ENCODE data around the gene KISS1R.
A peak's percentile ranks its signal among the peaks of the same experiment; 100 is the strongest.

KISS1R gene

GRCh38 chr19:929203-929890 is 12.2 kb downstream of the KISS1R start:
- Histone ChIP-seq H3K36me3 (ENCODE audit: control insufficient read depth in 4 of 4, insufficient read depth in 4 of 4, low read length in 3 of 4) (peaks cover 0 to 29% (median 7%) of the 10 kb centered on the region in 4 experiments), H3K27me3 (replicated peaks in 2 of 5; ENCODE audit: control insufficient read depth in 4 of 5, insufficient read depth in 5 of 5, low read length in 4 of 5) (no peaks in the 10 kb centered on the region), H3K9me3 (ENCODE audit: control extremely low read depth in 1 of 5, control insufficient read depth in 4 of 5, insufficient read depth in 2 of 5, low read depth in 1 of 5, low read length in 4 of 5) (no peaks in the 10 kb centered on the region), H3K4me1 (ENCODE audit: control extremely low read depth in 1 of 4, control insufficient read depth in 4 of 4, insufficient read depth in 4 of 4, low read length in 3 of 4) (peaks cover 0 to 48% (median 44%) of the 10 kb centered on the region in 4 experiments), H3K27ac (ENCODE audit: insufficient read depth in 1 of 2, low read depth in 1 of 2, low read length in 2 of 2, poor library complexity in 1 of 2, severe bottlenecking in 2 of 2) (no peak overlapping the region), H3K4me3 (ENCODE audit: control insufficient read depth in 1 of 7, extremely low read depth in 1 of 7, insufficient read depth in 4 of 7, low read depth in 2 of 7, low read length in 6 of 7) (no peak overlapping the region)
- ChIA-PET POLR2A (no interaction called here), CTCF (interaction anchor here (0.8 to 1.7 kb wide), 2 partner anchors 9 to 10 kb away, joined by 3 to 4 read pairs; no protein-coding TSS in a partner anchor)
- 98% methylated on average over 29 of the region's 51 CpGs for WGBS (ENCODE audit: insufficient coverage)
- DNase-seq: no peak

GRCh38 chr19:929891-930258 is 12.7 kb downstream of the KISS1R start:
- WGBS (ENCODE audit: insufficient coverage): 97% methylated on average over 6 of the region's 6 CpGs
- H3K27ac ChIP-seq (ENCODE audit: insufficient read depth in 1 of 2, low read depth in 1 of 2, low read length in 2 of 2, poor library complexity in 1 of 2, severe bottlenecking in 2 of 2): no peak overlapping the region
- no peaks in the 10 kb centered on the region for H3K27me3 ChIP-seq (replicated peaks in 2 of 5; ENCODE audit: control insufficient read depth in 4 of 5, insufficient read depth in 5 of 5, low read length in 4 of 5)
- DNase-seq: no peak
- H3K4me1 ChIP-seq (ENCODE audit: control extremely low read depth in 1 of 4, control insufficient read depth in 4 of 4, insufficient read depth in 4 of 4, low read length in 3 of 4): peaks cover 0 to 48% (median 45%) of the 10 kb centered on the region in 4 experiments
- H3K36me3 ChIP-seq (ENCODE audit: control insufficient read depth in 4 of 4, insufficient read depth in 4 of 4, low read length in 3 of 4): peaks cover 0 to 29% (median 7%) of the 10 kb centered on the region in 4 experiments
- no peak overlapping the region for H3K4me3 ChIP-seq (ENCODE audit: control insufficient read depth in 1 of 7, extremely low read depth in 1 of 7, insufficient read depth in 4 of 7, low read depth in 2 of 7, low read length in 6 of 7)
- ChIA-PET POLR2A (no interaction called here), CTCF (interaction anchor here (1.1 to 1.7 kb wide), 2 partner anchors 10 to 67 kb away, joined by 3 read pairs; no protein-coding TSS in a partner anchor)
- H3K9me3 ChIP-seq (ENCODE audit: control extremely low read depth in 1 of 5, control insufficient read depth in 4 of 5, insufficient read depth in 2 of 5, low read depth in 1 of 5, low read length in 4 of 5): no peaks in the 10 kb centered on the region

GRCh38 chr19:931860-932647 is 14.9 kb downstream of the KISS1R start:
- CTCF ChIA-PET: interaction anchor here (0.9 to 1.7 kb wide), 3 partner anchors 9 to 24 kb away, joined by 4 to 5 read pairs (median 4); no protein-coding TSS in a partner anchor
- H3K4me1 ChIP-seq (ENCODE audit: control extremely low read depth in 1 of 4, control insufficient read depth in 4 of 4, insufficient read depth in 4 of 4, low read length in 3 of 4): peaks cover 0 to 55% (median 49%) of the 10 kb centered on the region in 4 experiments
- 74% methylated on average over 30 of the region's 32 CpGs for WGBS (ENCODE audit: insufficient coverage)
- POLR2A ChIA-PET: interaction anchor here (0.6 to 1.5 kb wide), 2 partner anchors 16 to 337 kb away, joined by 5 read pairs; partner anchors contain the start of gene CIRBP
- DNase-seq: no peak
- H3K9me3 ChIP-seq (ENCODE audit: control extremely low read depth in 1 of 5, control insufficient read depth in 4 of 5, insufficient read depth in 2 of 5, low read depth in 1 of 5, low read length in 4 of 5): no peaks in the 10 kb centered on the region
- no peak overlapping the region for H3K27ac ChIP-seq (ENCODE audit: insufficient read depth in 1 of 2, low read depth in 1 of 2, low read length in 2 of 2, poor library complexity in 1 of 2, severe bottlenecking in 2 of 2)
- peak overlapping the region in 4 of 7 experiments; percentile 28 to 57 (median 35) for H3K4me3 ChIP-seq (ENCODE audit: control insufficient read depth in 1 of 7, extremely low read depth in 1 of 7, insufficient read depth in 4 of 7, low read depth in 2 of 7, low read length in 6 of 7)
- H3K27me3 ChIP-seq (replicated peaks in 2 of 5; ENCODE audit: control insufficient read depth in 4 of 5, insufficient read depth in 5 of 5, low read length in 4 of 5): no peaks in the 10 kb centered on the region
- peaks cover 0 to 34% (median 7%) of the 10 kb centered on the region in 4 experiments for H3K36me3 ChIP-seq (ENCODE audit: control insufficient read depth in 4 of 4, insufficient read depth in 4 of 4, low read length in 3 of 4)

GRCh38 chr19:932648-933552 is 15.8 kb downstream of the KISS1R start:
- ChIA-PET CTCF (interaction anchor here (0.7 to 1.7 kb wide), 6 partner anchors 10 to 23 kb away, joined by 3 to 6 read pairs (median 4); no protein-coding TSS in a partner anchor), POLR2A (interaction anchor here (0.6 to 1.5 kb wide), 2 partner anchors 15 to 336 kb away, joined by 5 read pairs; partner anchors contain the start of gene CIRBP)
- DNase-seq: peak; percentile 59 to 86 (median 86)
- Histone ChIP-seq H3K9me3 (ENCODE audit: control extremely low read depth in 1 of 5, control insufficient read depth in 4 of 5, insufficient read depth in 2 of 5, low read depth in 1 of 5, low read length in 4 of 5) (no peaks in the 10 kb centered on the region), H3K27ac (ENCODE audit: insufficient read depth in 1 of 2, low read depth in 1 of 2, low read length in 2 of 2, poor library complexity in 1 of 2, severe bottlenecking in 2 of 2) (no peak overlapping the region), H3K4me1 (ENCODE audit: control extremely low read depth in 1 of 4, control insufficient read depth in 4 of 4, insufficient read depth in 4 of 4, low read length in 3 of 4) (peaks cover 0 to 55% (median 43%) of the 10 kb centered on the region in 4 experiments), H3K27me3 (replicated peaks in 2 of 5; ENCODE audit: control insufficient read depth in 4 of 5, insufficient read depth in 5 of 5, low read length in 4 of 5) (no peaks in the 10 kb centered on the region), H3K4me3 (ENCODE audit: control insufficient read depth in 1 of 7, extremely low read depth in 1 of 7, insufficient read depth in 4 of 7, low read depth in 2 of 7, low read length in 6 of 7) (peak overlapping the region in 4 of 7 experiments; percentile 28 to 57 (median 35)), H3K36me3 (ENCODE audit: control insufficient read depth in 4 of 4, insufficient read depth in 4 of 4, low read length in 3 of 4) (peaks cover 0 to 38% (median 9%) of the 10 kb centered on the region in 4 experiments)
- WGBS (ENCODE audit: insufficient coverage): 20% methylated on average over 42 of the region's 54 CpGs

- Histone ChIP-seq H3K27ac (ENCODE audit: insufficient read depth in 1 of 2, low read depth in 1 of 2, low read length in 2 of 2, poor library complexity in 1 of 2, severe bottlenecking in 2 of 2) (no peak overlapping the region), H3K4me1 (ENCODE audit: control extremely low read depth in 1 of 4, control insufficient read depth in 4 of 4, insufficient read depth in 4 of 4, low read length in 3 of 4) (peaks cover 0 to 51% (median 41%) of the 10 kb centered on the region in 4 experiments)
- 86% methylated on average over 11 of the region's 14 CpGs for WGBS (ENCODE audit: insufficient coverage)
Measured at GRCh38 chr19:933553-933882, 16.4 kb downstream of the KISS1R start.

GRCh38 chr19:934197-934840 is 17.2 kb downstream of the KISS1R start:
- WGBS (ENCODE audit: insufficient coverage): 82% methylated on average over 23 of the region's 29 CpGs
- POLR2A ChIA-PET: interaction anchor here (0.9 to 1.0 kb wide), 2 partner anchors 11 to 13 kb away, joined by 3 to 5 read pairs; no protein-coding TSS in a partner anchor
- H3K4me1 ChIP-seq (ENCODE audit: control extremely low read depth in 1 of 4, control insufficient read depth in 4 of 4, insufficient read depth in 4 of 4, low read length in 3 of 4): peaks cover 0 to 48% (median 44%) of the 10 kb centered on the region in 4 experiments
- CTCF ChIA-PET: interaction anchor here (0.9 to 7.8 kb wide), 5 partner anchors 11 to 71 kb away, joined by 3 to 35 read pairs (median 10); partner anchors contain the start of gene WDR18
- H3K4me3 ChIP-seq (ENCODE audit: control insufficient read depth in 1 of 7, extremely low read depth in 1 of 7, insufficient read depth in 4 of 7, low read depth in 2 of 7, low read length in 6 of 7): peak overlapping the region in 4 of 7 experiments; percentile 28 to 51 (median 40)
- H3K27ac ChIP-seq (ENCODE audit: insufficient read depth in 1 of 2, low read depth in 1 of 2, low read length in 2 of 2, poor library complexity in 1 of 2, severe bottlenecking in 2 of 2): peak overlapping the region in 1 of 2 experiments; percentile 34
- H3K27me3 ChIP-seq (replicated peaks in 2 of 5; ENCODE audit: control insufficient read depth in 4 of 5, insufficient read depth in 5 of 5, low read length in 4 of 5): no peaks in the 10 kb centered on the region
- DNase-seq: no peak
- no peaks in the 10 kb centered on the region for H3K9me3 ChIP-seq (ENCODE audit: control extremely low read depth in 1 of 5, control insufficient read depth in 4 of 5, insufficient read depth in 2 of 5, low read depth in 1 of 5, low read length in 4 of 5)
- H3K36me3 ChIP-seq (ENCODE audit: control insufficient read depth in 4 of 4, insufficient read depth in 4 of 4, low read length in 3 of 4): peaks cover 0 to 39% (median 11%) of the 10 kb centered on the region in 4 experiments

More at GRCh38 chr19:933553-933882, 16.4 kb downstream of the KISS1R start:
- Histone ChIP-seq H3K4me3 (ENCODE audit: control insufficient read depth in 1 of 7, extremely low read depth in 1 of 7, insufficient read depth in 4 of 7, low read depth in 2 of 7, low read length in 6 of 7) (peak overlapping the region in 3 of 7 experiments; percentile 34 to 57 (median 36)), H3K27me3 (replicated peaks in 2 of 5; ENCODE audit: control insufficient read depth in 4 of 5, insufficient read depth in 5 of 5, low read length in 4 of 5) (no peaks in the 10 kb centered on the region), H3K36me3 (ENCODE audit: control insufficient read depth in 4 of 4, insufficient read depth in 4 of 4, low read length in 3 of 4) (peaks cover 0 to 41% (median 11%) of the 10 kb centered on the region in 4 experiments), H3K9me3 (ENCODE audit: control extremely low read depth in 1 of 5, control insufficient read depth in 4 of 5, insufficient read depth in 2 of 5, low read depth in 1 of 5, low read length in 4 of 5) (no peaks in the 10 kb centered on the region)
- CTCF ChIA-PET: interaction anchor here (1.0 to 7.8 kb wide), 5 partner anchors 9 to 23 kb away, joined by 4 to 35 read pairs (median 5); no protein-coding TSS in a partner anchor
- no peak for DNase-seq
- POLR2A ChIA-PET: interaction anchor here (1.5 kb wide), 1 partner anchor 14 kb away, joined by 5 read pairs; no protein-coding TSS in a partner anchor
